NCI-H128 (cell line): ENCODE results near the gene TCL1B.

ENCODE experiments used
- DNase-seq: peaks from one replicate; lab custom pipeline; 2025; ENCODE audit not compliant: unreplicated experiment; lab: John Stamatoyannopoulos, UW

TCL1B gene

GRCh38 chr14:95666450-95666849 lies 19.8 kb upstream of the TCL1B start:
- no peak for DNase-seq

- no peak for DNase-seq
Observed at GRCh38 chr14:95667249-95667693, 19.0 kb upstream of the TCL1B start.

GRCh38 chr14:95668235-95668772 lies 17.9 kb upstream of the TCL1B start:
- no peak for DNase-seq

- no peak for DNase-seq
Observed at GRCh38 chr14:95674613-95675012, 11.6 kb upstream of the TCL1B start.

GRCh38 chr14:95675486-95675885 lies 10.7 kb upstream of the TCL1B start:
- DNase-seq: no peak

GRCh38 chr14:95677179-95677835 lies 8.9 kb upstream of the TCL1B start:
- DNase-seq: no peak

- DNase-seq: peak; percentile 27
Observed at GRCh38 chr14:95679148-95679815, 6.9 kb upstream of the TCL1B start.

GRCh38 chr14:95679998-95680735 lies 6.1 kb upstream of the TCL1B start:
- DNase-seq: no peak

GRCh38 chr14:95681153-95681552 lies 5.1 kb upstream of the TCL1B start:
- DNase-seq: no peak

GRCh38 chr14:95683793-95684192 lies 2.4 kb upstream of the TCL1B start:
- no peak for DNase-seq

GRCh38 chr14:95686935-95687334 lies 709 bp downstream of the TCL1B start:
- DNase-seq: no peak

- DNase-seq: no peak
Observed at GRCh38 chr14:95689441-95689840, 3.2 kb downstream of the TCL1B start.

- DNase-seq: no peak
Observed at GRCh38 chr14:95690815-95691214, 4.6 kb downstream of the TCL1B start.

GRCh38 chr14:95691591-95691990 lies 5.4 kb downstream of the TCL1B start:
- DNase-seq: no peak

- no peak for DNase-seq
Observed at GRCh38 chr14:95692109-95692508, 5.9 kb downstream of the TCL1B start.

GRCh38 chr14:95695051-95695450 lies 8.8 kb downstream of the TCL1B start:
- DNase-seq: no peak

GRCh38 chr14:95695913-95696312 lies 9.7 kb downstream of the TCL1B start:
- no peak for DNase-seq

- DNase-seq: no peak
Observed at GRCh38 chr14:95696741-95697140, 10.5 kb downstream of the TCL1B start.

GRCh38 chr14:95697764-95698163 lies 11.5 kb downstream of the TCL1B start:
- DNase-seq: no peak

- no peak for DNase-seq
Observed at GRCh38 chr14:95698287-95698686, 12.1 kb downstream of the TCL1B start.

- DNase-seq: no peak
Observed at GRCh38 chr14:95699412-95699811, 13.2 kb downstream of the TCL1B start.
